H9 (cell line): ENCODE measurements around the gene DISC1. TPM values are rescaled to one million over a fixed set of nuclear protein-coding genes. Genes with fewer than 3 reads are reported as not detected.
A peak's percentile ranks its signal among the peaks of the same experiment; 100 is the strongest.

Experiments used
- DNase-seq: peaks from one replicate; pipeline ENCODE4 v3.0.0-alpha.2; 2017
- H2AFZ ChIP-seq: one replicate; pipeline ENCODE4 v1.6.1; 2013; ENCODE audit warnings: mild to moderate bottlenecking, low read length, control low read depth, moderate library complexity
- H2AK5ac ChIP-seq: 2 replicates; pipeline ENCODE4 v1.6.1; 2013; ENCODE audit warnings: low read length, control low read depth, mixed read lengths; ENCODE audit not compliant: insufficient read length
- H2BK120ac ChIP-seq: one replicate; pipeline ENCODE4 v1.6.1; 2013; ENCODE audit warnings: low read depth, mild to moderate bottlenecking, low read length, control low read depth, inconsistent platforms; ENCODE audit not compliant: poor library complexity, severe bottlenecking
- H2BK12ac ChIP-seq: 2 replicates; pipeline ENCODE4 v1.6.1; 2013; ENCODE audit warnings: low read length, control low read depth, mixed read lengths, low read depth; ENCODE audit not compliant: insufficient read length
- H2BK15ac ChIP-seq: 2 replicates; pipeline ENCODE4 v1.6.1; 2013; ENCODE audit warnings: low read depth, low read length, control low read depth
- H2BK20ac ChIP-seq: one replicate; pipeline ENCODE4 v1.6.1; 2013; ENCODE audit warnings: low read depth, mild to moderate bottlenecking, low read length, control low read depth, inconsistent platforms; ENCODE audit not compliant: poor library complexity, severe bottlenecking
- H2BK5ac ChIP-seq: 2 replicates; pipeline ENCODE4 v1.6.1; 2013; ENCODE audit warnings: low read length, control low read depth, mixed read lengths; ENCODE audit not compliant: insufficient read length
- H3K14ac ChIP-seq: 2 replicates; pipeline ENCODE4 v1.6.1; 2013; ENCODE audit warnings: low read length, control low read depth; ENCODE audit not compliant: insufficient read depth
- H3K18ac ChIP-seq: 2 replicates; pipeline ENCODE4 v1.6.1; 2013; ENCODE audit warnings: low read depth, mild to moderate bottlenecking, mixed read lengths, low read length, control low read depth; ENCODE audit not compliant: insufficient read length
- H3K23ac ChIP-seq: 2 replicates; pipeline ENCODE4 v1.6.1; 2013; ENCODE audit warnings: low read length, control low read depth, mixed read lengths, low read depth; ENCODE audit not compliant: insufficient read length
- H3K23me2 ChIP-seq: 2 replicates; pipeline ENCODE4 v1.6.1; 2013; ENCODE audit warnings: low read depth, mild to moderate bottlenecking, mixed read lengths, low read length, control low read depth; ENCODE audit not compliant: insufficient read length, poor library complexity, severe bottlenecking
- H3K27ac ChIP-seq: 2 replicates; pipeline ENCODE4 v1.5.1; 2013; ENCODE audit warnings: low read length, control low read depth, mixed read lengths, low read depth; ENCODE audit not compliant: insufficient read length
- H3K27me3 ChIP-seq: 2 replicates; pipeline ENCODE4 v1.6.1; 2013; ENCODE audit warnings: low read length, control low read depth, inconsistent platforms; ENCODE audit not compliant: insufficient read depth
- H3K4ac ChIP-seq: 2 replicates; pipeline ENCODE4 v1.6.1; 2013; ENCODE audit warnings: low read depth, mild to moderate bottlenecking, control low read depth, inconsistent platforms, low read length, moderate library complexity
- H3K4me1 ChIP-seq: 2 replicates; pipeline ENCODE4 v1.6.1; 2013; ENCODE audit warnings: low read length, control low read depth, inconsistent platforms; ENCODE audit not compliant: insufficient read depth
- H3K4me2 ChIP-seq: 2 replicates; pipeline ENCODE4 v1.6.1; 2013; ENCODE audit warnings: low read length, control low read depth, mixed read lengths; ENCODE audit not compliant: insufficient read length, insufficient read depth
- H3K56ac ChIP-seq: 2 replicates; pipeline ENCODE4 v1.6.1; 2013; ENCODE audit warnings: low read depth, mild to moderate bottlenecking, mixed read lengths, low read length, control low read depth; ENCODE audit not compliant: insufficient read length
- H3K79me1 ChIP-seq: 2 replicates; pipeline ENCODE4 v1.6.1; 2013; ENCODE audit warnings: low read depth, mild to moderate bottlenecking, moderate library complexity, low read length, control low read depth, inconsistent platforms; ENCODE audit not compliant: insufficient read depth, poor library complexity, severe bottlenecking
- H3K79me2 ChIP-seq: 2 replicates; pipeline ENCODE4 v1.6.1; 2013; ENCODE audit warnings: low read length, control low read depth, inconsistent platforms; ENCODE audit not compliant: insufficient read depth
- H3K9ac ChIP-seq: 2 replicates; pipeline ENCODE4 v1.6.1; 2013; ENCODE audit warnings: low read length, control low read depth, mixed read lengths; ENCODE audit not compliant: insufficient read length; ENCODE audit errors: extremely low read depth
- H3K9me3 ChIP-seq: one replicate; pipeline ENCODE4 v1.6.1; 2013; ENCODE audit warnings: low read depth, low read length, inconsistent platforms; ENCODE audit not compliant: control insufficient read depth
- H3T11ph ChIP-seq: one replicate; pipeline ENCODE4 v1.6.1; 2013; ENCODE audit warnings: mild to moderate bottlenecking, low read length, control low read depth, inconsistent platforms
- H4K20me1 ChIP-seq: one replicate; pipeline ENCODE4 v1.6.1; 2013; ENCODE audit not compliant: control insufficient read depth, insufficient read length, insufficient read depth
- H4K5ac ChIP-seq: 2 replicates; pipeline ENCODE4 v1.6.1; 2013; ENCODE audit warnings: low read depth, mild to moderate bottlenecking, mixed read lengths, low read length, control low read depth; ENCODE audit not compliant: insufficient read length
- H4K8ac ChIP-seq: replicated peaks from 2 replicates; pipeline ENCODE4 v1.6.1; 2013; ENCODE audit warnings: low read length, control low read depth, mixed read lengths, low read depth; ENCODE audit not compliant: insufficient read length
- H4K91ac ChIP-seq: 2 replicates; pipeline ENCODE4 v1.6.1; 2013; ENCODE audit warnings: low read depth, mild to moderate bottlenecking, moderate library complexity, mixed read lengths, low read length, control low read depth; ENCODE audit not compliant: insufficient read length
- H3K27ac Mint-ChIP-seq, 3 experiments: 2 replicates in 2 of 3; 3 replicates in 1 of 3; pipeline ENCODE4 v1.8.0; 2020 to 2021; ENCODE audit warnings: mixed read lengths in 3 of 3, mild to moderate bottlenecking in 1 of 3, moderate library complexity in 1 of 3
- H3K27me3 Mint-ChIP-seq: 2 replicates; pipeline ENCODE4 v1.8.0; 2021; ENCODE audit warnings: low read depth, mild to moderate bottlenecking, moderate library complexity, mixed read lengths
- H3K36me3 Mint-ChIP-seq, 3 experiments: 2 replicates in 2 of 3; 3 replicates in 1 of 3; pipeline ENCODE4 v1.8.0; 2020 to 2021; ENCODE audit warnings: low read depth in 3 of 3, mixed read lengths in 3 of 3; ENCODE audit not compliant: insufficient read depth in 1 of 3
- H3K4me1 Mint-ChIP-seq, 2 experiments: 2 replicates each; pipeline ENCODE4 v1.8.0; 2020; ENCODE audit warnings: mixed read lengths in 2 of 2
- H3K4me3 Mint-ChIP-seq, 2 experiments: 2 replicates in 1 of 2; 3 replicates in 1 of 2; pipeline ENCODE4 v1.8.0; 2020 to 2021; ENCODE audit warnings: mild to moderate bottlenecking in 2 of 2, mixed read lengths in 2 of 2, moderate library complexity in 1 of 2
- H3K9me3 Mint-ChIP-seq, 2 experiments: 2 replicates in 1 of 2; 3 replicates in 1 of 2; pipeline ENCODE4 v1.8.0; 2020; ENCODE audit warnings: mild to moderate bottlenecking in 2 of 2, mixed read lengths in 2 of 2, moderate library complexity in 1 of 2
- WGBS: extraction: QIAGEN DNeasy Blood & Tissue Kit; methylation state at CpG from one replicate; pipeline ENCODE4 v1.1.7; 2013; ENCODE audit warnings: missing lambda C conversion rate, low lambda C conversion rate, mixed read lengths; ENCODE audit not compliant: insufficient read length; ENCODE audit errors: extremely low coverage; 5-methylcytosine and 5-hydroxymethylcytosine counted together
- total RNA-seq: library from RNA; stranded (reverse); gene quantifications from 2 replicates; pipeline ENCODE4 v1.2.1, GENCODE V29; 2021
- TF ChIP-seq, protein P1 (sequence below): fragments of 200-600 bp; sonication (generic); conservative IDR thresholded peaks from 3 replicates; pipeline ENCODE4 v1.8.0; 2021; ENCODE audit warnings: antibody characterized with exemption, mild to moderate bottlenecking

DISC1 gene
- total RNA-seq, 1 experiment from 2014 or later = 2.5 TPM

DNA sequence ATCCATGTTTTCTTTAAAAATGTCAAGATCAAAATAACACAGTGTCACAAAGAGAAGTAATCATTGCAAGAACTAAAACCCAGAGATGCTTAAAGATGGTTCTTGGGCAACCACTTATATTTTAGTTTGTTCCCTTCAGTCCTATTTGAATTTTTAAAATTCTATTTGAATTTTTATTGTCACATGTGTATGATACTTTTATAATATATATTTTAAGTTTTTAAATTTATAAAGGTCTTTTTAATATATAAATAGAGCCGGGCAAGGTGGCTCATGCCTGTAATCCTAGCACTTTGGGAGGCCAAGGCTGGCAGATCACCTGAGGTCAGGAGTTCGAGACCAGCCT is 22.3 kb upstream of the DISC1 start:
- no peak overlapping the region for H3K4me3 Mint-ChIP-seq
- Histone ChIP-seq H3K9me3 (no peaks in the 10 kb centered on the region), H3K27me3 (no peaks in the 10 kb centered on the region), H2AFZ (no peak overlapping the region), H3K9ac (no peak overlapping the region), H4K20me1 (no peaks in the 10 kb centered on the region), H3K56ac (no peak overlapping the region), H3K23me2 (no peaks in the 10 kb centered on the region), H3K14ac (no peak overlapping the region), H3K23ac (no peak overlapping the region), H2BK120ac (no peak overlapping the region), H4K8ac (no peak overlapping the region), H2AK5ac (no peak overlapping the region), H2BK5ac (no peak overlapping the region), H2BK20ac (no peak overlapping the region), H3K27ac (no peak overlapping the region), H3K4ac (no peak overlapping the region), H4K91ac (no peak overlapping the region), H3K79me1 (no peaks in the 10 kb centered on the region), H3K4me1 (peaks cover 2% of the 10 kb centered on the region; the same call in 1 of the 2 replicates), H2BK12ac (no peak overlapping the region), H3T11ph (no peak overlapping the region), H3K4me2 (no peak overlapping the region), H3K18ac (no peak overlapping the region), H3K79me2 (no peaks in the 10 kb centered on the region), H4K5ac (no peak overlapping the region), H2BK15ac (no peak overlapping the region)
- peaks cover 10 to 12% of the 10 kb centered on the region in 2 experiments for H3K4me1 Mint-ChIP-seq
- no peaks in the 10 kb centered on the region; a peak in 1 of 7 replicates for H3K36me3 Mint-ChIP-seq
- no peak for DNase-seq
- WGBS = no CpG with 5 or more reads among the region's 2 CpGs
- H3K27me3 Mint-ChIP-seq = peaks cover 34% of the 10 kb centered on the region
- H3K9me3 Mint-ChIP-seq = no peaks in the 10 kb centered on the region; a peak in 1 of 5 replicates
- TF ChIP-seq, protein P1, sequence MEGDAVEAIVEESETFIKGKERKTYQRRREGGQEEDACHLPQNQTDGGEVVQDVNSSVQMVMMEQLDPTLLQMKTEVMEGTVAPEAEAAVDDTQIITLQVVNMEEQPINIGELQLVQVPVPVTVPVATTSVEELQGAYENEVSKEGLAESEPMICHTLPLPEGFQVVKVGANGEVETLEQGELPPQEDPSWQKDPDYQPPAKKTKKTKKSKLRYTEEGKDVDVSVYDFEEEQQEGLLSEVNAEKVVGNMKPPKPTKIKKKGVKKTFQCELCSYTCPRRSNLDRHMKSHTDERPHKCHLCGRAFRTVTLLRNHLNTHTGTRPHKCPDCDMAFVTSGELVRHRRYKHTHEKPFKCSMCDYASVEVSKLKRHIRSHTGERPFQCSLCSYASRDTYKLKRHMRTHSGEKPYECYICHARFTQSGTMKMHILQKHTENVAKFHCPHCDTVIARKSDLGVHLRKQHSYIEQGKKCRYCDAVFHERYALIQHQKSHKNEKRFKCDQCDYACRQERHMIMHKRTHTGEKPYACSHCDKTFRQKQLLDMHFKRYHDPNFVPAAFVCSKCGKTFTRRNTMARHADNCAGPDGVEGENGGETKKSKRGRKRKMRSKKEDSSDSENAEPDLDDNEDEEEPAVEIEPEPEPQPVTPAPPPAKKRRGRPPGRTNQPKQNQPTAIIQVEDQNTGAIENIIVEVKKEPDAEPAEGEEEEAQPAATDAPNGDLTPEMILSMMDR = peak; percentile 13; the same call in 1 of the 3 replicates
- H3K27ac Mint-ChIP-seq = no peak overlapping the region
